ENCODE data around the gene DPF1. TPM values are rescaled to one million over a fixed set of nuclear protein-coding genes. Genes with fewer than 3 reads are reported as not detected.

DPF1 gene
- total RNA-seq, 3 donors from 2014 or later (not counting 1 experiment from before 2014, with no cell fraction given), result not detected

DNA sequence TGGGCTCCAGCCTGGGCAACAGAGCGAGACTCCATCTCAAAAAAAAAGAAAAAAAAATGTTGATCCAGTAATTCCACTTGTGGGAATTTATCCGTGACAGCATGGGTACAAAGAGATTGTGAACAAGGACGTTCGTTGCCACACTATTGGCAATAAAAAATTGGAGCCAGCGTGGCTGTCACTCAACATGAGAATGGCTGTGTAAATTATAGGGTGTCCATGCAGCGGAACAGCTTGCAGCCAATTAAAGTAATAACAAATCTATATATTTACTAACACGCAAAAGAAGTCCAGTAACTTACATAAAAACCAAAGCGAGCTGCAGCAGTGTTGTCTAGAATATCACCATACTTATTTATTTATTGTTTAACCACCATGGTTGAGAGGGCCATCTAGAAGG is 19.3 kb downstream of the DPF1 start:
- no peak overlapping the region for H3K27ac ChIP-seq (ENCODE audit: low read length)
- WGBS (ENCODE audit: insufficient coverage), result 96% methylated on average over 7 of the region's 8 CpGs
- Mint-ChIP-seq H3K27ac (no peak overlapping the region), H3K9me3 (no peaks in the 10 kb centered on the region), H3K4me1 (peaks cover 5 to 8% of the 10 kb centered on the region in 2 donors), H3K27me3 (ENCODE audit: low read depth in 2 of 2) (peaks cover 10 to 11% of the 10 kb centered on the region in 2 donors), H3K4me3 (no peak overlapping the region), H3K36me3 (peaks cover 10% of the 10 kb centered on the region)
- no peak for DNase-seq
- H3K36me3 ChIP-seq (ENCODE audit: control insufficient read depth, insufficient read depth, low read length), result peaks cover 6% of the 10 kb centered on the region
- TF ChIP-seq CTCF (IDR thresholded peaks at IDR 0.05), result no peak
- peaks cover 12% of the 10 kb centered on the region for H3K27me3 ChIP-seq (ENCODE audit: control insufficient read depth, insufficient read depth, low read length)
- H3K9me3 ChIP-seq (ENCODE audit: control insufficient read depth, insufficient read depth, low read length), result no peaks in the 10 kb centered on the region
- no peak overlapping the region for H3K4me3 ChIP-seq (ENCODE audit: low read length)
- H3K4me1 ChIP-seq (ENCODE audit: control insufficient read depth, insufficient read depth, low read length), result no peaks in the 10 kb centered on the region
- intact Hi-C loops (cut with micrococcal nuclease), result loop anchor here (5.0 kb wide), 1 partner anchor 212 kb away; no protein-coding TSS in a partner anchor
- ATAC-seq, result no peak

DNA sequence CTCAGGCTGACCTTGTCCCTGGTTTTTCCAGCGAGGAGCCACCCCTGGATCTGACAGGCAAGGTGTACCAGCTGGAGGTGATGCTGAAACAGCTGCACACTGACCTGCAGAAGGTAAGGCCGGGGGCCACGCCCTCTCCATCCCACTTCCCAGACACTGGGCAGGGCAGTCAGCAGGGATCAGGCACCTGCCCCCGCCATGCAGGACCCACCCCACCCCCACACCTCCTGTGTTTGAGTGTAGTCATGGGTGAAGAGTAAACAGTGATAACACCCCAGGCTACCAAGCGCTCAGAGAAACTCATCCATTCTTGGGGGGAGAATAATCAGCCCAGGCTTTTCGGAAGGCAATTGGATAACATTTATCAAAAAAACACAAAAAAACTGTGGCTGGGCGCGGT is 19.9 kb downstream of the DPF1 start:
- peaks cover 6% of the 10 kb centered on the region for H3K27me3 ChIP-seq (ENCODE audit: control insufficient read depth, insufficient read depth, low read length)
- WGBS (ENCODE audit: insufficient coverage), result 98% methylated on average over 6 of the region's 8 CpGs
- H3K4me3 ChIP-seq (ENCODE audit: low read length), result no peak overlapping the region
- H3K27ac Mint-ChIP-seq, result no peak overlapping the region
- H3K36me3 Mint-ChIP-seq, result peaks cover 10% of the 10 kb centered on the region
- no peaks in the 10 kb centered on the region for H3K4me1 ChIP-seq (ENCODE audit: control insufficient read depth, insufficient read depth, low read length)
- intact Hi-C loops (cut with micrococcal nuclease), result loop anchor here (5.0 kb wide), 1 partner anchor 212 kb away; no protein-coding TSS in a partner anchor
- H3K27me3 Mint-ChIP-seq (ENCODE audit: low read depth in 2 of 2), result peaks cover 7 to 9% of the 10 kb centered on the region in 2 donors
- H3K36me3 ChIP-seq (ENCODE audit: control insufficient read depth, insufficient read depth, low read length), result peaks cover 6% of the 10 kb centered on the region
- H3K4me1 Mint-ChIP-seq, result peaks cover 5 to 6% of the 10 kb centered on the region in 2 donors
- TF ChIP-seq CTCF (IDR thresholded peaks at IDR 0.05), result no peak
- no peak overlapping the region for H3K27ac ChIP-seq (ENCODE audit: low read length)
- DNase-seq (no peak), ATAC-seq (no peak)
- no peak overlapping the region for H3K4me3 Mint-ChIP-seq
- H3K9me3 ChIP-seq (ENCODE audit: control insufficient read depth, insufficient read depth, low read length), result no peaks in the 10 kb centered on the region
- H3K9me3 Mint-ChIP-seq, result no peaks in the 10 kb centered on the region

GRCh38 chr19:38203197-38203596 is 20.8 kb downstream of the DPF1 start:
- H3K4me1 Mint-ChIP-seq, result peaks cover 5 to 6% of the 10 kb centered on the region in 2 donors
- ATAC-seq, result no peak
- Histone ChIP-seq H3K27ac (ENCODE audit: low read length) (no peak overlapping the region), H3K4me1 (ENCODE audit: control insufficient read depth, insufficient read depth, low read length) (no peaks in the 10 kb centered on the region), H3K36me3 (ENCODE audit: control insufficient read depth, insufficient read depth, low read length) (peaks cover 6% of the 10 kb centered on the region), H3K27me3 (ENCODE audit: control insufficient read depth, insufficient read depth, low read length) (peaks cover 3% of the 10 kb centered on the region), H3K9me3 (ENCODE audit: control insufficient read depth, insufficient read depth, low read length) (no peaks in the 10 kb centered on the region), H3K4me3 (ENCODE audit: low read length) (no peak overlapping the region)
- no peak overlapping the region for H3K27ac Mint-ChIP-seq
- H3K36me3 Mint-ChIP-seq, result peaks cover 10% of the 10 kb centered on the region
- H3K4me3 Mint-ChIP-seq, result no peak overlapping the region
- intact Hi-C loops (cut with micrococcal nuclease), result loop anchor here (5.0 kb wide), 1 partner anchor 211 kb away; no protein-coding TSS in a partner anchor
- peaks cover 2 to 6% of the 10 kb centered on the region in 2 donors for H3K27me3 Mint-ChIP-seq (ENCODE audit: low read depth in 2 of 2)
- no peak for TF ChIP-seq CTCF (IDR thresholded peaks at IDR 0.05)
- H3K9me3 Mint-ChIP-seq, result no peaks in the 10 kb centered on the region
- no peak for DNase-seq
- 88% methylated on average over 13 of the region's 13 CpGs for WGBS (ENCODE audit: insufficient coverage)

GRCh38 chr19:38202504-38202903 is 21.5 kb downstream of the DPF1 start:
- peaks cover 5 to 6% of the 10 kb centered on the region in 2 donors for H3K4me1 Mint-ChIP-seq
- intact Hi-C loops (cut with micrococcal nuclease), result loop anchor here (5.0 kb wide), 1 partner anchor 210 kb away; no protein-coding TSS in a partner anchor
- H3K36me3 ChIP-seq (ENCODE audit: control insufficient read depth, insufficient read depth, low read length), result peaks cover 6% of the 10 kb centered on the region
- DNase-seq (no peak), ATAC-seq (no peak)
- 82% methylated on average over 14 of the region's 14 CpGs for WGBS (ENCODE audit: insufficient coverage)
- H3K27ac Mint-ChIP-seq, result no peak overlapping the region
- H3K27me3 ChIP-seq (ENCODE audit: control insufficient read depth, insufficient read depth, low read length), result peaks cover 2% of the 10 kb centered on the region
- H3K27ac ChIP-seq (ENCODE audit: low read length), result no peak overlapping the region
- H3K9me3 ChIP-seq (ENCODE audit: control insufficient read depth, insufficient read depth, low read length), result no peaks in the 10 kb centered on the region
- peaks cover 0 to 5% of the 10 kb centered on the region in 2 donors for H3K27me3 Mint-ChIP-seq (ENCODE audit: low read depth in 2 of 2)
- H3K9me3 Mint-ChIP-seq, result no peaks in the 10 kb centered on the region
- no peak overlapping the region for H3K4me3 Mint-ChIP-seq
- no peak overlapping the region for H3K4me3 ChIP-seq (ENCODE audit: low read length)
- H3K36me3 Mint-ChIP-seq, result peaks cover 10% of the 10 kb centered on the region
- no peak for TF ChIP-seq CTCF (IDR thresholded peaks at IDR 0.05)
- no peaks in the 10 kb centered on the region for H3K4me1 ChIP-seq (ENCODE audit: control insufficient read depth, insufficient read depth, low read length)
